Natural killer cell (primary cell): ENCODE data around the gene ARRB1. TPM values are rescaled to one million over a fixed set of nuclear protein-coding genes. Genes with fewer than 3 reads are reported as not detected.

Source experiments
- ATAC-seq, 3 donors: fragments of 150-1000 bp in 2 of 3; fragments of 200-7000 bp in 1 of 3; cut with Tn5 transposase; 1 replicate in 1 of 3; 2 replicates in 2 of 3; pipeline ENCODE4 v1.10.0; 2021; ENCODE audit warnings: mild to moderate bottlenecking in 2 of 3, moderate library complexity in 2 of 3
- DNase-seq, 2 donors: peaks; one replicate each; pipeline versions ENCODE4 v3.0.0 to v3.0.0-alpha.2; 2013 to 2021; ENCODE audit warnings: mixed read lengths in 1 of 2
- H3K27ac ChIP-seq: one replicate; pipeline ENCODE4 v1.5.1; 2013; ENCODE audit warnings: mild to moderate bottlenecking, low read length
- H3K27me3 ChIP-seq: one replicate; pipeline ENCODE4 v1.6.1; 2013; ENCODE audit warnings: low read length; ENCODE audit not compliant: control insufficient read depth, insufficient read depth
- H3K36me3 ChIP-seq: one replicate; pipeline ENCODE4 v1.6.1; 2013; ENCODE audit warnings: low read length; ENCODE audit not compliant: control insufficient read depth, insufficient read depth
- H3K4me1 ChIP-seq: one replicate; pipeline ENCODE4 v1.6.1; 2013; ENCODE audit warnings: low read length; ENCODE audit not compliant: control insufficient read depth, insufficient read depth
- H3K4me3 ChIP-seq: one replicate; pipeline ENCODE4 v1.5.1; 2013; ENCODE audit warnings: low read length
- H3K9me3 ChIP-seq: one replicate; pipeline ENCODE4 v1.6.1; 2013; ENCODE audit warnings: low read length; ENCODE audit not compliant: control insufficient read depth, insufficient read depth
- H3K27ac Mint-ChIP-seq, 2 donors: one replicate each; pipeline ENCODE4 v1.8.0; 2022; ENCODE audit warnings: mild to moderate bottlenecking in 2 of 2, mixed read lengths in 2 of 2, moderate library complexity in 1 of 2
- H3K27me3 Mint-ChIP-seq, 2 donors: one replicate each; pipeline ENCODE4 v1.8.0; 2022; ENCODE audit warnings: low read depth in 2 of 2, mixed read lengths in 2 of 2
- H3K36me3 Mint-ChIP-seq: one replicate; pipeline ENCODE4 v1.8.0; 2022; ENCODE audit warnings: mixed read lengths
- H3K4me1 Mint-ChIP-seq, 2 donors: one replicate each; pipeline ENCODE4 v1.8.0; 2022; ENCODE audit warnings: mixed read lengths in 2 of 2
- H3K4me3 Mint-ChIP-seq: one replicate; pipeline ENCODE4 v1.8.0; 2022; ENCODE audit warnings: mild to moderate bottlenecking, moderate library complexity, mixed read lengths
- H3K9me3 Mint-ChIP-seq, 2 donors: one replicate each; pipeline ENCODE4 v1.8.0; 2022; ENCODE audit warnings: mixed read lengths in 2 of 2
- CTCF ChIP-seq: fragments of 200-600 bp; IDR thresholded peaks from one replicate; pipeline ENCODE4 v1.8.0; 2022; ENCODE audit warnings: antibody characterized with exemption
- WGBS: methylation state at CpG from one replicate; pipeline ENCODE4 v1.1.7; 2013; ENCODE audit warnings: missing lambda C conversion rate; ENCODE audit not compliant: insufficient coverage; 5-methylcytosine and 5-hydroxymethylcytosine counted together
- intact Hi-C: fragments of 100-400 bp; cut with micrococcal nuclease; formaldehyde crosslinking; loops from one replicate; pipeline ENCODE4 v1.14.2; 2022
- total RNA-seq, 4 donors: library from RNA; stranded (reverse); fragments of 120-200 nt in 1 of 4; gene quantifications; one replicate each; pipeline versions ENCODE4 v1.2.3 to v1.2.4, GENCODE V29; 2013 to 2022

ARRB1 gene
- total RNA-seq, 3 donors from 2014 or later (not counting 1 experiment from before 2014, with no cell fraction given): 128 to 200 (median 174) TPM

GRCh38 chr11:75273411-75274391 is 77.8 kb downstream of the ARRB1 start:
- Histone ChIP-seq H3K9me3 (no peaks in the 10 kb centered on the region), H3K4me3 (no peak overlapping the region), H3K27me3 (no peaks in the 10 kb centered on the region), H3K27ac (peak overlapping the region; percentile 48), H3K4me1 (peaks cover 47% of the 10 kb centered on the region), H3K36me3 (peaks cover 60% of the 10 kb centered on the region)
- Mint-ChIP-seq H3K36me3 (peaks cover 9% of the 10 kb centered on the region), H3K4me3 (peak overlapping the region; percentile 9), H3K27me3 (no peaks in the 10 kb centered on the region), H3K4me1 (peaks cover 40 to 41% of the 10 kb centered on the region in 2 donors), H3K9me3 (no peaks in the 10 kb centered on the region), H3K27ac (peak overlapping the region; percentile 80 to 89)
- no peak for TF ChIP-seq CTCF
- ATAC-seq (no peak), DNase-seq (no peak)
- intact Hi-C loops: no loop called here
- 96% methylated on average over 15 of the region's 15 CpGs for WGBS

- Histone ChIP-seq H3K4me1 (peaks cover 47% of the 10 kb centered on the region), H3K9me3 (no peaks in the 10 kb centered on the region), H3K27me3 (no peaks in the 10 kb centered on the region), H3K36me3 (peaks cover 55% of the 10 kb centered on the region), H3K4me3 (no peak overlapping the region), H3K27ac (no peak overlapping the region)
- Mint-ChIP-seq H3K4me3 (no peak overlapping the region), H3K27me3 (no peaks in the 10 kb centered on the region), H3K36me3 (peaks cover 9% of the 10 kb centered on the region), H3K27ac (peak overlapping the region; percentile 80 to 89), H3K9me3 (no peaks in the 10 kb centered on the region), H3K4me1 (peaks cover 40 to 41% of the 10 kb centered on the region in 2 donors)
- WGBS: 72% methylated on average over 12 of the region's 12 CpGs
- ATAC-seq (no peak), DNase-seq (no peak)
- TF ChIP-seq CTCF: no peak
- intact Hi-C loops: no loop called here
These were observed 78.6 kb downstream of the ARRB1 start for GRCh38 chr11:75272821-75273301.

- H3K27me3 ChIP-seq: no peaks in the 10 kb centered on the region
- peaks cover 52% of the 10 kb centered on the region for H3K36me3 ChIP-seq
- H3K36me3 Mint-ChIP-seq: peaks cover 9% of the 10 kb centered on the region
- no peaks in the 10 kb centered on the region for H3K9me3 Mint-ChIP-seq
- 91% methylated on average over 5 of the region's 5 CpGs for WGBS
- H3K27me3 Mint-ChIP-seq: no peaks in the 10 kb centered on the region
- H3K27ac Mint-ChIP-seq: peak overlapping the region; percentile 80 to 89
- peaks cover 47% of the 10 kb centered on the region for H3K4me1 ChIP-seq
- H3K4me3 Mint-ChIP-seq: no peak overlapping the region
- intact Hi-C loops: no loop called here
- ATAC-seq: no peak
- no peak overlapping the region for H3K27ac ChIP-seq
- TF ChIP-seq CTCF: no peak
- H3K4me1 Mint-ChIP-seq: peaks cover 38% of the 10 kb centered on the region in 2 donors
- no peaks in the 10 kb centered on the region for H3K9me3 ChIP-seq
- no peak for DNase-seq
- no peak overlapping the region for H3K4me3 ChIP-seq
These were observed 79.1 kb downstream of the ARRB1 start for GRCh38 chr11:75272391-75272790.
